HG03457 (cell line): ENCODE results near the gene CNDP1.

Experiments used
- ATAC-seq: cut with Tn5 transposase; IDR thresholded peaks from one replicate; pipeline ENCODE4 v1.9.1; 2021; ENCODE audit warnings: moderate number of reproducible peaks; ENCODE audit not compliant: unreplicated experiment

The CNDP1 gene

GRCh38 chr18:74506448-74507084, 27.7 kb upstream of the CNDP1 start:
- no peak for ATAC-seq

- no peak for ATAC-seq
Observed at GRCh38 chr18:74507097-74507881, 27.0 kb upstream of the CNDP1 start.

GRCh38 chr18:74507927-74508326, 26.4 kb upstream of the CNDP1 start:
- no peak for ATAC-seq

- ATAC-seq = no peak
Observed at GRCh38 chr18:74508366-74508765, 25.9 kb upstream of the CNDP1 start.

- ATAC-seq = no peak
Observed at GRCh38 chr18:74508821-74509225, 25.5 kb upstream of the CNDP1 start.

GRCh38 chr18:74509856-74510769, 24.2 kb upstream of the CNDP1 start:
- no peak for ATAC-seq

- ATAC-seq = no peak
Observed at GRCh38 chr18:74510770-74511095, 23.6 kb upstream of the CNDP1 start.

GRCh38 chr18:74511823-74512222, 22.5 kb upstream of the CNDP1 start:
- no peak for ATAC-seq

- no peak for ATAC-seq
Observed at GRCh38 chr18:74512321-74513053, 21.8 kb upstream of the CNDP1 start.

GRCh38 chr18:74513149-74513882, 21.0 kb upstream of the CNDP1 start:
- ATAC-seq = no peak

GRCh38 chr18:74513883-74514205, 20.5 kb upstream of the CNDP1 start:
- ATAC-seq = no peak

- ATAC-seq = no peak
Observed at GRCh38 chr18:74514860-74515495, 19.3 kb upstream of the CNDP1 start.

- no peak for ATAC-seq
Observed at GRCh38 chr18:74515620-74516231, 18.6 kb upstream of the CNDP1 start.

- no peak for ATAC-seq
Observed at GRCh38 chr18:74516271-74517235, 17.7 kb upstream of the CNDP1 start.

GRCh38 chr18:74517236-74517630, 17.1 kb upstream of the CNDP1 start:
- no peak for ATAC-seq

GRCh38 chr18:74518456-74519295, 15.6 kb upstream of the CNDP1 start:
- no peak for ATAC-seq

- no peak for ATAC-seq
Observed at GRCh38 chr18:74519320-74520095, 14.8 kb upstream of the CNDP1 start.
